Activated T-cell treated with anti-CD3 and anti-CD28 coated beads for 48 hours (primary cell): ENCODE results near the gene RASSF7.
"Not testable (repeated sequence)": the region's sequence is repeated elsewhere in the genome, so short reads cannot be mapped to it uniquely, and the experiment has no call there.

Experiments used
- DNase-seq: peaks from one replicate; pipeline ENCODE4 v3.0.0-alpha.2; 2020; ENCODE audit warnings: low read depth

RASSF7 gene

GRCh38 chr11:567011-567628, 6.3 kb downstream of the RASSF7 start:
- no peak for DNase-seq

DNA sequence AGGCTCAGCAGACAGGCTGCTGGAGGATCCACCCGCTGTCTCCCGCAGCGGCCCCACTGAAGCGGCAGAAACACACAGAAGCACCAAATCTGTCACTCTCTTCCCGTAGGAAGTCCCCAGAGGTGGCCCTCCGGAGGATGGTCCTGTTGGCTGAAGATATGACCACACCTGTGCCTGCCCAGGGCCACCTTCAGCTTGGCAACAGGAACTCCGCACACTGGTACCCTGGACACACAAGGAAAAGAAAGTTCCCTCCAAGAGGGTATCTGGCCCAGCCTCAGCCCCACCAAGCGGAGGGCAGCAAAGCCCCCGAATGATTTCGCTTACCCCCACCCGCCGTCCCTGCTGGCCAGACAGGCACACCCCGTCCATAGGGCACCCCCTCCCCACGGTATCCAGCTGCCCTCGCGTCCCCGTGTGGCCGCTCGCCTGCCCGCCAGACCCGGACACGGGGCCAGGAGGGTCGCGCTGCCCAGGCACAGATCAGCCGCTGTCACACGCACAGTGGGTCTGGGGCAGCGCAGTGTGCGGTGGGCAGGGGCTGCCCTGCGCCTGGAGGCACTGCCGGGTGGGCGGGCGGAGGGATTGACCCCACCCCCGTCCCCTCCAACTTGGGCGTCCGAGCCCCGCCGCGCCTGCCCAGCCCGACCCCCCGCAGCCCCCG, 7.0 kb downstream of the RASSF7 start:
- DNase-seq, result no peak

DNA sequence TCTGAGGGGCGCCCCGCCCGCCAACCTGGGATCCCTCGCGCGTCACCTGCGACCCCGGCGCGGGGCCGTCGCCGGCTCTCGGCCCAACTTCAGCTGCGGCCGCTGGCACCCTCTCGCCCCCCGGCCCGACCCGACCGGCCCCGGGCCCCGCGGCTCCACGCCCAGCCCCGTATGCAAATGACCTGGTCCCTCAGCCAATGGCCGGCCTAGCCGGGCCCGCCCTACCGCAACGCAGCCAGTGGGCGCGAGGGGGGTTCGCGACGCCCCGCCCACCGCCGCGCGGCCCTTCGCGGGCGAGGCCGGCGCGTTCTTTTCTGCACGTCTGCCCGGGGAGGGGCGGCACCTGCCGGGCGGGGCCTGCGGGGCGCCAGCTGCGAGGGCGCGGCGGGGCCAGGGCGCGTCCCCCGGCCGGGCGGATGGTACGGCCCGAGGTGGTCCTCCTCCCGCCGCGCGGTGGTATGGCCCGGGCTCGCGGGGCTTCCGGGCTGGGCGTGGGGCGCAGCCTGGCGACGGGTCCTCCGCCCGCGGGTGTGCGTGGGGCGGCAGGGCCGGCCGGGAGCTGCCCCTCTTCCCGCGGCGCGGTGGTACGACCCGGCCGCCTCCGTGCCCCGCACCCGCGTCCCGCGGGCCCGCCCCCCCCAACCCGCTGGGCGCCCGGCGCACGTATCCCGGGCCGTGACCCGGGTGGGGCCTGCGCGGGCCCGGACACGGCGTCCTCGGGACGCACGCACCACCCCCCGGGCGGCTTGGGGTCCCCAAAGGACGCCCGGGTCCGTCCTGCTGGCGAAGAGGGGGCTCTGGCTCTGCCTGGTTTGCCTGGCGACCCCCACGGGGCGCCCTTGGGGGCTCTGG, 7.8 kb downstream of the RASSF7 start:
- DNase-seq, result peak; percentile 98

- DNase-seq, result no peak
Measured at GRCh38 chr11:569158-569885, 8.6 kb downstream of the RASSF7 start.

- no peak for DNase-seq
Measured at GRCh38 chr11:571802-572185, 11.0 kb downstream of the RASSF7 start.

GRCh38 chr11:573146-573759, 12.5 kb downstream of the RASSF7 start:
- no peak for DNase-seq

- DNase-seq, result not testable (repeated sequence)
Measured at GRCh38 chr11:574031-574570, 13.3 kb downstream of the RASSF7 start.

GRCh38 chr11:574632-575312, 14.0 kb downstream of the RASSF7 start:
- no peak for DNase-seq

DNA sequence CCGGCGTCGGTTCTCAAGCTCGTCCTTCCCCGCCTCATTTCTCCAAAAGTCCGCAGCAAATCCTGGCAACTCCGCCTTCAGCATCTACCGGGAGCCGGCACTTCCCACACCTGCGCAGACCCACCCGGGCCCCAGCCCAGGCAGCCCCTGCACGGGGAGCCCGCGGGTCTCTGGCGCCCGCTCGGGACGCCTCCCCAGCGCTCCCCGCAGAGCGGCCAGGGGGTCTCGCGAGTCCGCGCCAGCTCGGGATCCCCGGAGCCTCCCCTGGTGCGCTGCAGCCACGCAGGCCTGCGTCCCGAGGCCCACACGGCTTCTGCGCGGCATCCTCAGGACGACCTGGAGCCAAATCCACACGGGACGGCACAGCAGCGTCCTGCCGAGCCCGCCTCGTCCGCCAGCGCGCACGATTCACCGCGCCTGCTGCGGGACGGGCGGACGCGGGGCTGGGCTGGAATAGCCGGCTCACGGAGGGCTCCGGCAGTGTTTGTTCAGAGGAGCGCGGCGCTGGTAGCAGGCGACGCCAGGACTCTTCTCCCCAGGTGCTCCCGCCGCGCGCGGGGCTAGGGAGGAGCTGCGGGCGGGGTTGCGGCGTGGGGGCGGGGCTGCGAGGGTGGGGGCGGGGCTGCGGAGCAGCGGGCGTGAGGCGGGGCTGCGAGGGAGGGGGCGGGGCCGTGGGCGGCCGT, 14.7 kb downstream of the RASSF7 start:
- no peak for DNase-seq

- peak; percentile 89 for DNase-seq
Measured at GRCh38 chr11:575996-576768, 15.4 kb downstream of the RASSF7 start, which contains the start of gene PHRF1. TSS of gene PHRF1 (plus strand) at chr11:576470. CDS start at chr11:581513, 5,043 bp downstream.

DNA sequence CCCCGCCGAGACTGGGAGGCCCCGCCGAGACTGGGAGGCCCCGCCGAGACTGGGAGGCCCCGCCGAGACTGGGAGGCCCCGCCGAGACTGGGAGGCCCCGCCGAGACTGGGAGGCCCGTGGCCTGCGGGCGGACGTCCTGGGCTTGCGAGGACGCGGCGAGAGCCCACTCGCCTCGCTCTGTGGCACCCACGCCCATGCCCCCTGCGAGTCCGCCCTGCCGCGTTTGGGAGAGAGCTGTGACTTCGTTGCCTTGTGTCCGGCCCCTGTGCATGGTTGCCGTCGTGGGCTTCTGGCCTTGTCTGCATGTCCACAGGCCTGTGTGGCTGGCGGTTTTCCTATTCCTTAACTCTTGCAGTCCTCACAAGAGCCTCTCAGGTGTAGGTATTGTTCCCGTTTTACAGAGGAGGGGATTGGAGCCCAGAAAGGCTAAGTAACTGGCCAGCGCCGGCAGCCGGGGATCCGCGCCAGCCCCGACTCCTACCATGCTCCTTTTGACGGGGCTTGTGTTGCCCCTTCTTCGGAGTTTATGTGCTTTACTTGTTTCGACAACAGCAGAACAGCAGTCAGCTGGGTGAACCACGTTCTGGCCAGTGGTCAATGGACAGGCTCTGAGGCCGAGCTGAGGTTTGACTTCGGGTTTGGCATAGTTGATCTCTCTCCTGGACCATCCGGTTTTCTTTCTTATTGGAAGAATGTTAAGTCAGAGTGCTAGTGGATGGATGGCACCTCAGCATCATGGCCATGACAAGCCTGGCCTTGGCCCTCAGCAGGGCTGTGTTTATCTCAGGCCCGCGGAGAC, 16.2 kb downstream of the RASSF7 start:
- DNase-seq, result no peak

GRCh38 chr11:577611-577894, 16.8 kb downstream of the RASSF7 start:
- no peak for DNase-seq

GRCh38 chr11:578276-579035, 17.7 kb downstream of the RASSF7 start:
- no peak for DNase-seq

DNA sequence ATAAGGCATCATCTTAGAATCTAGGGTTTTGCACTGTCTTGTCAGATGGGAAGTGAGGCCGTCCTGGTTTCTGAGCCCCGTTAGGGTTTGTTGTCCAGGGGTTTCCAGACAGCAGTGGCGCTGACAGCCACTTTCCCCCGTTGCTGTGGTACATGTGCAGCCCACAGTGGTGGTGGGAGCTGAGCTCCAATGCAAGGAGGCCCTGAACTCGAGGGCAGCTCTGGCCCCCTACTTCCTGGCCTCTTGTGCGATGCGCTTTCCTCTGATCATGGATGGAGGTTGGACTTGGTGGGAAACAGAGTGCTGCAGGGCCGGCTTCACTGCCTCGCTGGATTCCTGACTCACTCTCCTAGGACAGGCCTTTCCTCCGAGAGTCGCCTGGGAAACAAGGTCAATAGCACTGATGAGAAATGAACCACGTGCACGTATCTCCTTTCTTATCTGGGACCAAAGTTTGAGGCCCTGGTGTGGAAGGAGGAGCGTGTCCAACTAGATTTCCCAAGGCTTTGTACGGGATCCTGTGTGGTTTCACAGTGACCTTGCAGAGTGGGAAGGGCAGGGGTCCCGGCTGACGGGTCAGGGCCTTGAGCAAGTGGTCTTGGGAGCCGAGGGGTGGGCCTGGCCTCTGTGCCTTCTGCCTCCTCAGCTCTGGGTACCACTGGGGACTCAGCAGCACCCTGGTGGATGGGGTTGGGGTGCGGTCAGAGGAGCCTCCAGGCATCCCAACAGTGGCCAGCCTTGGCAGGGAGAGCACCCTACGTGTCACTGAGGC, 19.2 kb downstream of the RASSF7 start:
- DNase-seq, result no peak

DNA sequence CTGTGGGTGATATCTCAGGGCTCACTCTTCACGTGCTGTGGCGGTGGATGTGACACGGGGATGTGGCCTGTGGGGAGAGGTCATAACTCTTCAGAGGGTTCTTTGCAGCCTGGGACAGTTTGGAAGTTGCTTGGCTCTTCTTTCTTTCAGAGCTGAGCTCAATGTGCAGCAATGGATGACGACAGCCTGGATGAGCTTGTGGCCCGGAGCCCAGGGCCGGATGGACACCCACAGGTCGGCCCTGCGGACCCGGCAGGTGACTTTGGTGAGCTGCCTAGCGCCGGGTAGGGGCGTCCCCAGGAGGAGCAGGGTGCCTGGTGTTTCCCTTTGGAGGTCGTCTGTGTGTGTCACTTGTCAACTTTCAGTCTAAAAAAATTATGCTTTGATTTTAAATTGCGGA, 20.6 kb downstream of the RASSF7 start:
- DNase-seq, result no peak

DNA sequence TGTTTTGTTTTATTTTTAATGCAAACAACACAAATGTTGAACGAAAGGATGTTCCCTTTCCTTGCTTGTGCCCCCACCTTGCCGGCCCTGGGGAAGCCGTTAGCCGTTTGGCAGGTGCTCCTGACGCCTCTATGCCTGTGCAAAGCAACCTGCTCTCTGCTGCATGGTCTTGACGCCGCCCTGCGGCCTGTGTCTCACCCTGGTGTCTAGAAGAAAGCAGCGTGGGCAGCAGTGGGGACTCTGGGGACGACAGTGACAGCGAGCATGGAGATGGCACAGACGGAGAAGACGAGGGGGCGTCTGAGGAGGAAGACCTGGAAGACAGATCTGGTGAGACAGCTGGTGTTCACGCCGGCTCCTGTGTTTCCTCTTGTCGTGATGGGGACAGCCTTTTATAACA, 21.0 kb downstream of the RASSF7 start:
- no peak for DNase-seq

DNA sequence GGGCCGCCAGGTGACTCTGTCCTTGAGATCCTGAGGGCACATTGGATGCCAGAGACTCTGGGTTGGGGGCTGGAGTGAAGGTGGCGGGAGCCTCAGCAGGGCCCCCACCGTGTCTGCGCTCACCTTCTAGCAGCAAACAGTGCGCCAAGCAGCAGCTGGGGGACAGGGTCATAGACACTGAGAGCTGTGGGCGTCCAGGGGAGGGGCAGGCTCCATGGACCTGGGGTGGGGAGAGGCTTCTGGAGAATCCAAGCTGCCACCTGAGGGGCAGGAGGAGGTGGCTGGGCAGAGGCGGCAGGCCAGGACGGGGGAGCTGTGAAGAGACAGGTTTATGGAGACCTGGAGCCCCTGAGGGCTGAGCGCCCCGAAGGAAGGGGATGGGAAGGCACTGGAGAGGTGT, 23.5 kb downstream of the RASSF7 start:
- DNase-seq, result no peak
